H1 (cell line): Measurements from ENCODE around the gene ERI3. TPM values are rescaled to one million over a fixed set of nuclear protein-coding genes. Genes with fewer than 3 reads are reported as not detected.

ENCODE experiments used
- CTCF ChIA-PET: fragments of 300-600 bp; sonication (Branson Sonifier 250); formaldehyde crosslinking; loops from one replicate; lab custom pipeline; 2021; ENCODE audit not compliant: partially characterized antibody; lab: Charles Lee
- POLR2A ChIA-PET: fragments of 300-600 bp; sonication (Branson Sonifier 250); formaldehyde crosslinking; loops from one replicate; lab custom pipeline; 2021; ENCODE audit warnings: inconsistent platforms; ENCODE audit not compliant: partially characterized antibody; lab: Charles Lee
- DNase-seq, 2 experiments: peaks; one replicate each; pipeline versions ENCODE4 v3.0.0 to v3.0.0-alpha.2; 2010 to 2022; ENCODE audit warnings: low spot score in 2 of 2, low read depth in 1 of 2, mixed read lengths in 1 of 2
- FAIRE-seq: peaks from 2 replicates; lab custom pipeline; 2011; peaks lifted over from hg19 to GRCh38; lab: Jason Lieb, UNC
- H2AFZ ChIP-seq: 2 replicates; pipeline ENCODE4 v1.8.1; 2012; ENCODE audit warnings: low read length, inconsistent platforms
- H2AK5ac ChIP-seq: 2 replicates; pipeline ENCODE4 v1.6.1; 2013; ENCODE audit warnings: low read depth, low read length
- H2BK120ac ChIP-seq: replicated peaks from 2 replicates; pipeline ENCODE3; 2013; ENCODE audit warnings: low read depth, low read length, inconsistent platforms
- H2BK12ac ChIP-seq: 2 replicates; pipeline ENCODE4 v1.6.1; 2013; ENCODE audit warnings: low read depth, low read length
- H2BK15ac ChIP-seq: 2 replicates; pipeline ENCODE4 v1.6.1; 2013; ENCODE audit warnings: low read length
- H2BK20ac ChIP-seq: 2 replicates; pipeline ENCODE4 v1.6.1; 2013; ENCODE audit warnings: low read length
- H2BK5ac ChIP-seq: 2 replicates; pipeline ENCODE4 v1.6.1; 2013; ENCODE audit warnings: low read depth, low read length
- H3K14ac ChIP-seq: 2 replicates; pipeline ENCODE4 v1.6.1; 2013; ENCODE audit warnings: inconsistent platforms; ENCODE audit not compliant: insufficient read length
- H3K18ac ChIP-seq: 2 replicates; pipeline ENCODE4 v1.6.1; 2013; ENCODE audit warnings: low read length; ENCODE audit errors: extremely low read depth
- H3K23ac ChIP-seq: 2 replicates; pipeline ENCODE4 v1.6.1; 2013; ENCODE audit warnings: inconsistent platforms; ENCODE audit not compliant: insufficient read length
- H3K23me2 ChIP-seq: 2 replicates; pipeline ENCODE4 v1.6.1; 2013; ENCODE audit warnings: low read depth, low read length
- H3K27ac ChIP-seq: 2 replicates; pipeline ENCODE4 v1.6.1; 2011; ENCODE audit warnings: low read depth, low read length, inconsistent platforms
- H3K27me3 ChIP-seq, 4 experiments: replicated peaks in 1 of 4; 1 replicate in 1 of 4; 2 replicates in 3 of 4; pipeline versions ENCODE4 v1.6.1 to v1.8.1; 2011 to 2013; ENCODE audit warnings: low read length in 3 of 4, mild to moderate bottlenecking in 3 of 4, inconsistent platforms in 2 of 4, mixed read lengths in 2 of 4, moderate library complexity in 1 of 4; ENCODE audit not compliant: control insufficient read depth in 3 of 4, insufficient read depth in 3 of 4; ENCODE audit errors: extremely low read depth in 1 of 4
- H3K36me3 ChIP-seq, 4 experiments: 2 replicates each; pipeline versions ENCODE4 v1.6.1 to v1.8.1; 2011 to 2013; ENCODE audit warnings: mild to moderate bottlenecking in 4 of 4, low read length in 3 of 4, moderate library complexity in 2 of 4, control low read depth in 1 of 4, inconsistent platforms in 1 of 4; ENCODE audit not compliant: insufficient read depth in 4 of 4, control insufficient read depth in 2 of 4
- H3K4ac ChIP-seq: replicated peaks from 2 replicates; pipeline ENCODE3; 2013; ENCODE audit warnings: low read length, low read depth, mixed read lengths, inconsistent platforms; ENCODE audit not compliant: insufficient read length
- H3K4me1 ChIP-seq, 4 experiments: replicated peaks in 1 of 4; 1 replicate in 1 of 4; 2 replicates in 3 of 4; pipeline versions ENCODE4 v1.6.1 to v1.8.1; 2011 to 2013; ENCODE audit warnings: low read length in 3 of 4, inconsistent platforms in 2 of 4, mixed read lengths in 1 of 4; ENCODE audit not compliant: insufficient read depth in 4 of 4, control insufficient read depth in 3 of 4
- H3K4me2 ChIP-seq, 2 experiments: 2 replicates each; pipeline versions ENCODE4 v1.6.1 to v1.8.1; 2011 to 2013; ENCODE audit warnings: low read depth in 2 of 2, low read length in 2 of 2, control low read depth in 1 of 2, inconsistent platforms in 1 of 2, mild to moderate bottlenecking in 1 of 2; ENCODE audit not compliant: insufficient read depth in 1 of 2
- H3K4me3 ChIP-seq, 4 experiments: fragments of 200-600, 300-600 bp in 1 of 4; sonication (generic), shearing (Covaris generic), sonication (Bioruptor Twin) in 1 of 4; 2 replicates each; pipeline versions ENCODE4 v1.5.1 to v1.8.1; 2011 to 2016; ENCODE audit warnings: low read length in 4 of 4, low read depth in 3 of 4, control low read depth in 2 of 4, inconsistent platforms in 2 of 4, mild to moderate bottlenecking in 2 of 4, mixed read lengths in 1 of 4, moderate library complexity in 1 of 4; ENCODE audit not compliant: insufficient read depth in 2 of 4; ENCODE audit errors: extremely low read depth in 1 of 4
- H3K56ac ChIP-seq: replicated peaks from 2 replicates; pipeline ENCODE3; 2013; ENCODE audit warnings: low read depth, mild to moderate bottlenecking, mixed read lengths, low read length, inconsistent platforms; ENCODE audit not compliant: insufficient read length
- H3K79me1 ChIP-seq: 2 replicates; pipeline ENCODE4 v1.6.1; 2013; ENCODE audit warnings: low read depth, low read length, control low read depth
- H3K79me2 ChIP-seq, 2 experiments: 2 replicates each; pipeline versions ENCODE4 v1.6.1 to v1.8.1; 2012 to 2013; ENCODE audit warnings: low read length in 2 of 2, mild to moderate bottlenecking in 2 of 2, inconsistent platforms in 1 of 2; ENCODE audit not compliant: insufficient read depth in 2 of 2, control insufficient read depth in 1 of 2
- H3K9ac ChIP-seq, 4 experiments: replicated peaks in 1 of 4; 1 replicate in 1 of 4; 2 replicates in 3 of 4; pipeline versions ENCODE4 v1.6.1 to v1.8.1; 2011 to 2013; ENCODE audit warnings: low read depth in 3 of 4, low read length in 3 of 4, control low read depth in 2 of 4, mild to moderate bottlenecking in 2 of 4, moderate library complexity in 2 of 4, inconsistent platforms in 1 of 4; ENCODE audit errors: extremely low read depth in 1 of 4
- H3K9me3 ChIP-seq, 2 experiments: 2 replicates each; pipeline versions ENCODE4 v1.6.1 to v1.8.1; 2012 to 2013; ENCODE audit warnings: mild to moderate bottlenecking in 2 of 2, moderate library complexity in 2 of 2, control low read depth in 1 of 2, inconsistent platforms in 1 of 2, low read depth in 1 of 2, low read length in 1 of 2, mixed read lengths in 1 of 2; ENCODE audit not compliant: insufficient read depth in 2 of 2
- H4K20me1 ChIP-seq, 2 experiments: replicated peaks in 1 of 2; 2 replicates each; pipeline versions ENCODE3 to v1.8.1; 2011 to 2013; ENCODE audit warnings: inconsistent platforms in 2 of 2, low read length in 2 of 2, mild to moderate bottlenecking in 1 of 2; ENCODE audit not compliant: insufficient read depth in 2 of 2, control insufficient read depth in 1 of 2
- H4K5ac ChIP-seq: 2 replicates; pipeline ENCODE4 v1.6.1; 2013; ENCODE audit warnings: low read length, low read depth, mixed read lengths, inconsistent platforms; ENCODE audit not compliant: insufficient read length
- H4K8ac ChIP-seq: 2 replicates; pipeline ENCODE4 v1.8.0; 2013; ENCODE audit warnings: mild to moderate bottlenecking, moderate library complexity, low read length, inconsistent platforms; ENCODE audit not compliant: insufficient read depth; ENCODE audit errors: extremely low read depth
- H4K91ac ChIP-seq: replicated peaks from 2 replicates; pipeline ENCODE3; 2013; ENCODE audit warnings: low read length, mixed read lengths, inconsistent platforms; ENCODE audit not compliant: insufficient read length
- HDAC2 ChIP-seq, 2 experiments: fragments of 300-600 bp in 1 of 2; sonication (generic) in 1 of 2; IDR thresholded peaks; 2 replicates each; pipeline ENCODE4 v1.6.1; 2011 to 2012; ENCODE audit warnings: low read depth in 2 of 2, low read length in 2 of 2, mild to moderate bottlenecking in 2 of 2, moderate library complexity in 2 of 2, borderline replicate concordance in 1 of 2, inconsistent platforms in 1 of 2
- KDM4A ChIP-seq: IDR thresholded peaks from one replicate; pipeline ENCODE4 v1.7.1; 2012; ENCODE audit warnings: low read depth, mild to moderate bottlenecking, moderate library complexity, low read length, inconsistent platforms; ENCODE audit not compliant: severe bottlenecking
- NANOG ChIP-seq: IDR thresholded peaks from 2 replicates; pipeline ENCODE4 v1.6.1; 2011; ENCODE audit warnings: low read length, low read depth, mild to moderate bottlenecking, inconsistent platforms; ENCODE audit not compliant: insufficient read depth, poor library complexity, severe bottlenecking
- RFX5 ChIP-seq: IDR thresholded peaks from 2 replicates; pipeline ENCODE4 v1.6.1; 2011; ENCODE audit warnings: low read depth, low read length, improper control_type of control experiment, borderline replicate concordance
- SIN3A ChIP-seq, 2 experiments: IDR thresholded peaks in 1 of 2; conservative IDR thresholded peaks in 1 of 2; 2 replicates each; pipeline ENCODE4 v1.6.1; 2011 to 2012; ENCODE audit warnings: low read length in 2 of 2, improper control_type of control experiment in 1 of 2, low read depth in 1 of 2, mild to moderate bottlenecking in 1 of 2
- TBP ChIP-seq: IDR thresholded peaks from 2 replicates; pipeline ENCODE4 v1.6.1; 2011; ENCODE audit warnings: low read depth, low read length, improper control_type of control experiment
- TCF12 ChIP-seq: IDR thresholded peaks from 2 replicates; pipeline ENCODE4 v1.6.1; 2011; ENCODE audit warnings: low read depth, mild to moderate bottlenecking, low read length
- TEAD4 ChIP-seq: IDR thresholded peaks from 2 replicates; pipeline ENCODE4 v1.6.1; 2012; ENCODE audit warnings: low read depth, low read length, inconsistent platforms, mixed read lengths
- WGBS, 2 experiments: shearing (Covaris generic) in 1 of 2; methylation state at CpG; one replicate each; pipeline versions ENCODE4 v1.1.6 to v1.1.7; 2013 to 2015; ENCODE audit warnings: low lambda C conversion rate in 2 of 2, mixed read lengths in 2 of 2, inconsistent platforms in 1 of 2, low coverage in 1 of 2, missing lambda C conversion rate in 1 of 2; ENCODE audit not compliant: insufficient replicate concordance in 2 of 2, insufficient coverage in 1 of 2, insufficient read length in 1 of 2; ENCODE audit errors: extremely low coverage in 1 of 2, missing lambda C conversion rate in 1 of 2; 5-methylcytosine and 5-hydroxymethylcytosine counted together
- polyA plus RNA-seq, 7 experiments: library from polyadenylated mRNA; depleted of rRNA in 3 of 7; stranded (reverse) in 5 of 7; unstranded in 2 of 7; fragments of >200 nt in 5 of 7; fragments of 200-250 nt in 2 of 7; gene quantifications; 1 replicate in 5 of 7; 2 replicates in 1 of 7; 4 replicates in 1 of 7; pipeline versions ENCODE4 v1.2.1 to v1.2.3, GENCODE V29; 2011 to 2013; ENCODE audit warnings: missing spikeins in 2 of 7, mixed read lengths in 2 of 7
- total RNA-seq: library from RNA; stranded (reverse); fragmentation: NEBNext Ultra II Directional; extraction: Animal tissue kit (Norgen Biotek cat#: 25700); gene quantifications from 2 replicates; pipeline ENCODE4 v1.2.1, GENCODE V29; 2021
- TF ChIP-seq, protein P1 (sequence below): IDR thresholded peaks from 2 replicates; pipeline ENCODE4 v1.6.1; 2012; ENCODE audit warnings: inconsistent platforms
- TF ChIP-seq, protein P2 (sequence below): IDR thresholded peaks from 2 replicates; pipeline ENCODE4 v1.6.1; 2011; ENCODE audit warnings: low read length, improper control_type of control experiment

Gene ERI3
- total and polyA plus RNA-seq, 2 of the 8 experiments (the other 6 are each of a cell fraction or from before 2014, with no cell fraction given) = 81.1 to 199 TPM

DNA sequence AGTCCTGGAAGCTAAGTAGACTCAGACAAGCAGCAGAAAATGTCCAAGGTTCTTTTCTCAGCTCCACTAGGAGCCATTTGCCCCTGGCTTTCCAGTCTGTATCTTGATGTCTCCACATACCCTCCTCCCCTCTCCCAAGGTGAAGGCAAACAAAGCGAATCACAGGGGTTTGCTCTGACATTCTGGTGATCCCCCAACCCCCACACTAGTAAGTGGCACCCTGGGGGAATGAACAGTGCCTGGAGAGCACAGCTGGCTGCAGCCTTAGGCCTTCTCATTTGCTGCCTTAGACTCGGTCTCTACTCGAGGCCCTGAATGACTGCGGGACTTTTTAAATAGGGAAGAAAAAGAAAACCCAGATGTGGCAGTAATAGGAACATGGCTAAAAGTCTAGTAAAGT lies 15.3 kb downstream of the ERI3 start:
- Histone ChIP-seq H2BK12ac (no peak overlapping the region), H3K23ac (no peak overlapping the region), H4K20me1 (peaks cover 0 to 11% of the 10 kb centered on the region in 2 experiments), H3K79me1 (peaks cover 8% of the 10 kb centered on the region), H3K4me3 (peak overlapping the region in 1 of 4 experiments; percentile 22; a peak in 1 of 8 replicates), H3K18ac (no peak overlapping the region), H3K9me3 (peaks cover 0 to 3% of the 10 kb centered on the region in 2 experiments; a peak in 3 of 4 replicates), H4K91ac (no peak overlapping the region), H2BK5ac (no peak overlapping the region), H3K14ac (no peak overlapping the region), H2AFZ (no peak overlapping the region), H3K27ac (no peak overlapping the region), H3K27me3 (no peaks in the 10 kb centered on the region), H3K9ac (no peak overlapping the region), H2BK120ac (no peak overlapping the region), H2BK15ac (no peak overlapping the region), H3K79me2 (peaks cover 0 to 36% of the 10 kb centered on the region in 2 experiments; a peak in 3 of 4 replicates), H4K8ac (no peak overlapping the region), H4K5ac (no peak overlapping the region), H3K4me1 (peaks cover 2 to 13% (median 11%) of the 10 kb centered on the region in 4 experiments; a peak in 5 of 7 replicates), H3K23me2 (no peaks in the 10 kb centered on the region), H3K56ac (no peak overlapping the region), H3K4ac (no peak overlapping the region), H2BK20ac (no peak overlapping the region), H3K36me3 (peaks cover 0 to 38% (median 15%) of the 10 kb centered on the region in 4 experiments; a peak in 5 of 8 replicates), H3K4me2 (peak overlapping the region; percentile 51 to 53), H2AK5ac (no peak overlapping the region)
- 81% methylated on average over 4 of the region's 4 CpGs; no CpG with 5 or more reads in 1 of the 2 experiments for WGBS, 2 experiments
- ChIA-PET CTCF (interaction anchor here (0.8 to 1.3 kb wide), 5 partner anchors 11 to 255 kb away, joined by 3 to 8 read pairs (median 3); no protein-coding TSS in a partner anchor), POLR2A (interaction anchor here (1.0 to 1.1 kb wide), 3 partner anchors 10 to 13 kb away, joined by 3 to 5 read pairs (median 4); no protein-coding TSS in a partner anchor)
- DNase-seq = no peak
- no peak for FAIRE-seq
- TF ChIP-seq, protein P1, sequence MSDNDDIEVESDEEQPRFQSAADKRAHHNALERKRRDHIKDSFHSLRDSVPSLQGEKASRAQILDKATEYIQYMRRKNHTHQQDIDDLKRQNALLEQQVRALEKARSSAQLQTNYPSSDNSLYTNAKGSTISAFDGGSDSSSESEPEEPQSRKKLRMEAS = 0 out of 2 replicates have a peak, but pooled peaks have one; percentile 10
- TF ChIP-seq TCF12 = peak; percentile 71; the same call in 1 of the 2 replicates
- TF ChIP-seq TEAD4 = 0 out of 2 replicates have a peak, but pooled peaks have one; percentile 14
- TF ChIP-seq RFX5 = no peak
- peak in 1 of 2 experiments; percentile 78; a peak in 1 of 4 replicates for TF ChIP-seq HDAC2 (IDR thresholded peaks at IDR 0.05; ENCODE audit: borderline replicate concordance in 1 of 2, low read depth in 2 of 2, low read length in 2 of 2)
- TF ChIP-seq KDM4A = no peak
- no peak for TF ChIP-seq TBP
- TF ChIP-seq, protein P2, sequence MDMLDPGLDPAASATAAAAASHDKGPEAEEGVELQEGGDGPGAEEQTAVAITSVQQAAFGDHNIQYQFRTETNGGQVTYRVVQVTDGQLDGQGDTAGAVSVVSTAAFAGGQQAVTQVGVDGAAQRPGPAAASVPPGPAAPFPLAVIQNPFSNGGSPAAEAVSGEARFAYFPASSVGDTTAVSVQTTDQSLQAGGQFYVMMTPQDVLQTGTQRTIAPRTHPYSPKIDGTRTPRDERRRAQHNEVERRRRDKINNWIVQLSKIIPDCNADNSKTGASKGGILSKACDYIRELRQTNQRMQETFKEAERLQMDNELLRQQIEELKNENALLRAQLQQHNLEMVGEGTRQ = no peak
- peak; percentile 23 for TF ChIP-seq NANOG
- TF ChIP-seq SIN3A (conservative IDR thresholded peaks at IDR 0.05 in 1 of 2, IDR thresholded peaks at IDR 0.05 in 1 of 2; ENCODE audit: low read depth in 1 of 2, low read length in 2 of 2) = 0 out of 4 replicates have a peak, but pooled peaks of 1 of the 2 experiments have one; percentile 35
